ENCODE results near the gene SKI. TPM values are rescaled to one million over a fixed set of nuclear protein-coding genes. Genes with fewer than 3 reads are reported as not detected.

SKI gene
- total RNA-seq, 3 donors from 2014 or later: 26.8 to 86.6 (median 29.0) TPM

DNA sequence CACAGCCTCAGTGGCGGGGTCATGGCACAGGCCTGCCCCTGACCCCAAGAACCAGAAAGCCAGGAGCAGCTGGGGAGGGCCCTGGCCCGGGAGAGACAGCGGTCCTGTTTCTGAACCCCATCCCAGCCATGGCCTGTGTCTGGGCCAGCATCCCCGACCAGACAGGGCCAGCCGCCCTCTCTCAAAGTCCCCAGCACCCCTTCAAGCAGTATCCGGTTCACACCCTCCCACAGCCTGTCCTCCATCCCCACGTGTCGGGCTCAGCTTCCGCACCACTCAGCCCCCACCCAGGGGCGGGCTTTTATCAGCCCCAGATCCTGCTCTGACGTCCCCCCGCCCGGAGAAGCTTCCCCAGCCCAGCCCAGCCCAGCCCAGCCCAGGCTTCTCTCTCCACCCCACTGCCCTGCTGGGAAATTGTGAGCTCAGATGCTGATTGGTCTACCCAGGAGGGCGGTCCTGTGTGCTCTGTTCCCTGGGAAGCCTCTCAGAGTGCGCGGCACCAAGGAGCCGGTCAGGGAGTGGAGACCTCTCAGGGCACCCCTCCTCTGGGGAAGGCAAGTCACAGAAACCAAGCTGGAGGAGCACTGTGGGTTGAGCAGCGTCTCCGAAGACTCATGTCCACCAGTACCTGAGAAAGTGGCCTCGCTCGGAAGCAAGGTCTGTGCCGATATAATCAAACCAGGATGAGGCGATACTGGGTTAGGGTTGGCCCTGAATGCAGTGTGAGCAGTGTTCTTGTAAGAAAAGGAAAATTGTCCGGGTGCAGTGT lies 28.9 kb upstream of the SKI start:
- peak; percentile 90 to 95 (median 91) for DNase-seq
- Histone ChIP-seq H3K4me1 (ENCODE audit: low read depth) (peaks cover 38% of the 10 kb centered on the region), H3K36me3 (ENCODE audit: low read depth) (no peaks in the 10 kb centered on the region), H3K9me3 (no peaks in the 10 kb centered on the region), H3K4me3 (peak overlapping the region; percentile 13)
- TF ChIP-seq, protein P1, sequence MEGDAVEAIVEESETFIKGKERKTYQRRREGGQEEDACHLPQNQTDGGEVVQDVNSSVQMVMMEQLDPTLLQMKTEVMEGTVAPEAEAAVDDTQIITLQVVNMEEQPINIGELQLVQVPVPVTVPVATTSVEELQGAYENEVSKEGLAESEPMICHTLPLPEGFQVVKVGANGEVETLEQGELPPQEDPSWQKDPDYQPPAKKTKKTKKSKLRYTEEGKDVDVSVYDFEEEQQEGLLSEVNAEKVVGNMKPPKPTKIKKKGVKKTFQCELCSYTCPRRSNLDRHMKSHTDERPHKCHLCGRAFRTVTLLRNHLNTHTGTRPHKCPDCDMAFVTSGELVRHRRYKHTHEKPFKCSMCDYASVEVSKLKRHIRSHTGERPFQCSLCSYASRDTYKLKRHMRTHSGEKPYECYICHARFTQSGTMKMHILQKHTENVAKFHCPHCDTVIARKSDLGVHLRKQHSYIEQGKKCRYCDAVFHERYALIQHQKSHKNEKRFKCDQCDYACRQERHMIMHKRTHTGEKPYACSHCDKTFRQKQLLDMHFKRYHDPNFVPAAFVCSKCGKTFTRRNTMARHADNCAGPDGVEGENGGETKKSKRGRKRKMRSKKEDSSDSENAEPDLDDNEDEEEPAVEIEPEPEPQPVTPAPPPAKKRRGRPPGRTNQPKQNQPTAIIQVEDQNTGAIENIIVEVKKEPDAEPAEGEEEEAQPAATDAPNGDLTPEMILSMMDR (IDR thresholded peaks at IDR 0.05): no peak
- intact Hi-C loops (cut with DNase I, micrococcal nuclease): loop anchor here in 1 of 2 donors (5.0 kb wide), 1 partner anchor 178 kb away; no protein-coding TSS in a partner anchor
- peak; percentile 78 for ATAC-seq

DNA sequence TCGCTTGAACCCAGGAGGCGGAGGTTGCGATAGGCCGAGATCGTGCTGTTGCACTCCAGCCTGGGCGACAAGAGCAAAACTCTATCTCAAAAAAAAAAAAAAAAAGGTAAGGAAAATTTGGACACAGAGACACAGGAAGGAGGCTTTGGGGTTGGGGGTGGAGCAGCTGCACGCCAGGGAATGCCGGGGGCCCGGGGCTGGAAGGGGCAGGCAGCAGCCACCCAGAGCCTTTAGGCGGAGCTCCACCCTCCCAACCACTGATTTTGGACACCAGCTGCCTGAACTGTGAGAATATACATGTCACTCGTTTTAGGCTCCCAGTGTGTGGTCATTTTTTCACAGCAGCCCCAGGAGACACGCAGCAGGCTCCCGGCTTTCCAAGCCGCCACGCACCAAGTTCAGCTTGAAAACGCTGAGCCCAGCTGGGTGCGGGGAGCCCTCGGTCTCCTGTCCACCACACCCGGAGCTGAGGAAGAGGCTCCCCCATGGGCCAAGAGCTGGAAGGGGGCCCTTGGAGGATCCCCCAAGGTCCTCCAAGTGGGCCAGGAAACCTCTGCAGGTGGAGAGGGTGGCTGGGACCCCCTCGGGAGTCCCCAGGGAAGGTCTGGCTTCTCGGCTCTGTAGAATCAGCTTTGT lies 27.7 kb upstream of the SKI start:
- Histone ChIP-seq H3K9me3 (no peaks in the 10 kb centered on the region), H3K4me1 (ENCODE audit: low read depth) (peaks cover 35% of the 10 kb centered on the region), H3K4me3 (no peak overlapping the region), H3K36me3 (ENCODE audit: low read depth) (no peaks in the 10 kb centered on the region)
- no peak for ATAC-seq
- TF ChIP-seq, protein P1 (IDR thresholded peaks at IDR 0.05): no peak
- peak in 1 of 3 donors; percentile 30 for DNase-seq
- intact Hi-C loops (cut with DNase I, micrococcal nuclease): loop anchor here in 1 of 2 donors (10.0 kb wide), 1 partner anchor 114 kb away; no protein-coding TSS in a partner anchor

DNA sequence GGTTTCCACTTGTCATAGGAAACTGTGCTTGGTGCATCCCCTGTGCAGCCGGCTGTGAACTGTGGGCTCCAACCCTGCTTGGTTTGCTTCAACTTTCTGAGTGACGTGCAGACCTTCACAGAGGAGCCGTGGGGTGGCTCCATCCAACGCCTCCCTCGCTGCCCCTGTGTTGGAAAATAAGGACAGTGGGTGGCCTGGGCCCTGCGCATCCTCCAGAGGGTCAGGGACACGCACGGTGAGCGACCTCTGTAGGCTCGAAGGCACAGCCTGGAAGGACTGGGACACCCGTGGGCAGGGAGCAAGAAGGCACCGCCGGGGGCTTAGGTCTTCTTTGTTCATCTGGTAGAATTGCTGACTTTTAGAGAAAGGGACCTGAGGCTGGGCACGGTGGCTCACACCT lies 27.1 kb upstream of the SKI start:
- TF ChIP-seq, protein P1 (IDR thresholded peaks at IDR 0.05): no peak
- DNase-seq (peak in 1 of 3 donors; percentile 35), ATAC-seq (no peak)
- intact Hi-C loops (cut with DNase I, micrococcal nuclease): loop anchor here in 1 of 2 donors (10.0 kb wide), 1 partner anchor 114 kb away; no protein-coding TSS in a partner anchor
- H3K4me3 ChIP-seq: no peak overlapping the region
- H3K36me3 ChIP-seq (ENCODE audit: low read depth): no peaks in the 10 kb centered on the region
- peaks cover 35% of the 10 kb centered on the region for H3K4me1 ChIP-seq (ENCODE audit: low read depth)
- H3K9me3 ChIP-seq: no peaks in the 10 kb centered on the region

DNA sequence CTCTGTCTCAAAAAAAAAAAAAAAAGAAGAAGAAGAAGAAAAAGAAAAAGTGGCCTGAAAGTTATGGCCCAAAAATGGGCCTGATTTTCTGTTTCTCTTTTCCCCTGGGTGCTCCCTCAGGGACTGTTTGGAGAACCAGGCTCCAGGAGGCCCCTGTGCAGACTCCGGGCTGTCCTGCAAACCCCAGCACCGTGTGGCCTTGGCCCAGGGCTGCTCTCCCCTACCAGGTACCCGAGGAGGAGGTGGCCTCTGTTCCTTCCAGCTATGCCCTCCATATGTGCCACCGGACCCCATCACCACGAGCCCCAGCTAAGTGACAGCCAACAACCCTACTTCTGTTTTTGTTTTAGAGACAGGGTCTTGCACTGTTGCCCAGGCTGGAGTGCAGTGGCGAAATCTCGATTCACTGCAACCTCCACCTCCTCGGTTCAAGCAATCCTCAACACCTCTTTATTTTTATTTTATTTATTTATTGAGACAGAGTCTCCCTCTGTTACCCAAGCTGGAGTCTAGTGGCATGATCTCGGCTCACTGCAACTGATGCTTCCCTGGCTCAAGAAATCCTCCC lies 26.0 kb upstream of the SKI start:
- Histone ChIP-seq H3K36me3 (ENCODE audit: low read depth) (no peaks in the 10 kb centered on the region), H3K9me3 (no peaks in the 10 kb centered on the region), H3K4me1 (ENCODE audit: low read depth) (peaks cover 35% of the 10 kb centered on the region), H3K4me3 (no peak overlapping the region)
- TF ChIP-seq, protein P1 (IDR thresholded peaks at IDR 0.05): no peak
- intact Hi-C loops (cut with DNase I, micrococcal nuclease): loop anchor here in 1 of 2 donors (10.0 kb wide), 1 partner anchor 113 kb away; no protein-coding TSS in a partner anchor
- peak in 1 of 3 donors; percentile 23 for DNase-seq
- ATAC-seq: no peak

DNA sequence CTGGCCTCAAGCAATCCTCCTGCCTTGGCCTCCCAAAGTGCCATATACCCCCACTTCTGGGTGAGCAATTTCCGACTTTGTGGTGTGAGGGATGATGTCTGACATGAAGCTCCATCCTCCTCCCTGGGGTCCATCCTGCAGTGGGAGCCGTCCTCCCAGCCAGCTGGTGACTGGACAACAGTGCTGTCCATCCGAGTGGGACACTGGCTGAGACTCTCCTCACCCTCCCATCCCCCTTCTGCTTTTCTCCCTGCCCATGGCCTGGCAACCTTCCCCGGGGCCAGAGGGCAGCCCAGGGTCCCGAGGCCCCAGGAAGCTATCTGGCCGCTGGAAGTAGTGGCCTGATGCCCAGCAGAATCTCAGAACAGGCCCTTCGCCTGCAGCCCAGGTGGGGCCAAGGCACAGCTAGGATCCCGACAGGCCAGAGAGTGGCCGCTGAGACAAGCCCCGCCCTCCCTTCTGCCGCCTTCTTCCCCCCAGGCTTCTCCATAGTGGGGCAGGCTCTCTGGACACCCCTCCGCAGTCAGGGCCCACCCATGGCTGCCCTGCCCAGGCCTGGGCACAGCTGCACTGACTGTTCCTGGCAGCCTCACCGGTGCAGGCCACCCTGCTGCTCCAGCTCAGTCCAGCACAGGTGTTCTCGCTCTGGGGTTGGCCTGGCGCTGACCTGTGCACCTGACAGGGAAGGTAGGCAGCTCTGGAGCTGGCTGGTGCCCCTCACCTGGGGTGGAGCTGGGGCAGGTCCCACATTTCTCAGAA lies 25.1 kb upstream of the SKI start:
- DNase-seq: peak in 1 of 3 donors; percentile 48
- intact Hi-C loops (cut with DNase I, micrococcal nuclease): loop anchor here in 1 of 2 donors (10.0 kb wide), 1 partner anchor 112 kb away; no protein-coding TSS in a partner anchor
- Histone ChIP-seq H3K9me3 (no peaks in the 10 kb centered on the region), H3K36me3 (ENCODE audit: low read depth) (no peaks in the 10 kb centered on the region), H3K4me3 (no peak overlapping the region), H3K4me1 (ENCODE audit: low read depth) (peaks cover 42% of the 10 kb centered on the region)
- TF ChIP-seq, protein P1 (IDR thresholded peaks at IDR 0.05): no peak
- no peak for ATAC-seq

Measured in mucosa of descending colon (tissue), 3 donors.